Stimulated activated memory B cell treated with anti-CD40 and anti-IgM and Interleukin-4, amounts not matched to agents 10 μg/mL and 1 μg/mL and 100 μg/mL, for 72 hours (primary cell): ENCODE results near the gene ARPP19.

ENCODE experiments used
- ATAC-seq: fragments of 150-1000 bp; cut with Tn5 transposase; 2 replicates; pipeline ENCODE4 v1.10.0; 2021
- H3K27ac Mint-ChIP-seq: one replicate; pipeline ENCODE4 v1.8.0; 2022; ENCODE audit warnings: mild to moderate bottlenecking, mixed read lengths
- H3K27me3 Mint-ChIP-seq: one replicate; pipeline ENCODE4 v1.8.0; 2022; ENCODE audit warnings: mixed read lengths
- H3K36me3 Mint-ChIP-seq: one replicate; pipeline ENCODE4 v1.8.0; 2022; ENCODE audit warnings: mixed read lengths
- H3K4me1 Mint-ChIP-seq: one replicate; pipeline ENCODE4 v1.8.0; 2022; ENCODE audit warnings: mixed read lengths
- H3K4me3 Mint-ChIP-seq: one replicate; pipeline ENCODE4 v1.8.0; 2022; ENCODE audit warnings: mild to moderate bottlenecking, moderate library complexity, mixed read lengths
- H3K9me3 Mint-ChIP-seq: one replicate; pipeline ENCODE4 v1.8.0; 2022; ENCODE audit warnings: mixed read lengths

The ARPP19 gene

DNA sequence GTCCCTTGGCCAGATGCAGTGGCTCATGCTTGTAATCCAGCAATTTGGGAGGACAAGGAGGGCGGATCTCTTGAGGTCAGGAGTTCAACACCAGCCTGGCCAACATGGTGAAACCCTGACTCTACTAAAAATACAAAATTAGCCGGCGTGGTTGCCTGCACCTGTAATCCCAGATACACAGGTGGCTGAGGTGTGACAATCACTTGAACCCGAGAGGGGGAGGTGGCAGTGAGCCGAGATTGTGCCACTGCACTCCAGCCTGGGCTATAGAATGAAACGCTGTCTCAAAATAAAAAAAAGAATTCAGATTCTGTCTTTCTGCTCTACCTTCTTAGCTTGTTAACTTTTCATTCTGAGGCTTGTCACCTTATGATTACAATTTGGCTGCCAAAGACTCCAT lies 62.3 kb downstream of the ARPP19 start:
- peaks cover 70% of the 10 kb centered on the region for H3K4me1 Mint-ChIP-seq

DNA sequence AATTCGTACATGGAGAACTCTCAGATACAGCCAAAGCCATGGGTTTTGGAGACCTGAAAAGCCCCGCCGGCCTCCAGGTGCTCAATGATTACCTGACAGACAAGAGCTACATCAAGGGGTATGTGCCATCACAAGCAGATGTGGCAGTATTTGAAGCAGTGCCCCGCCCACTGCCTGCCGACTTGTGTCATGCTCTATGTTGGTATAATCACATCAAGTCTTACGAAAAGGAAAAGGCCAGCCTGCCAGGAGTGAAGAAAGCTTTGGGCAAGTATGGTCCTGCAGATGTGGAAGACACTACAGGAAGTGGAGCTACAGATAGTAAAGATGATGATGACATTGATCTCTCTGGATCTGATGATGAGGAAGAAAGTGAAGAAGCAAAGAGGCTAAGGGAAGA lies 63.7 kb downstream of the ARPP19 start:
- H3K36me3 Mint-ChIP-seq, result peaks cover 6% of the 10 kb centered on the region
- H3K27me3 Mint-ChIP-seq, result no peaks in the 10 kb centered on the region
- no peak for ATAC-seq
- H3K27ac Mint-ChIP-seq, result peak overlapping the region; percentile 34
- no peak overlapping the region for H3K4me3 Mint-ChIP-seq
- H3K4me1 Mint-ChIP-seq, result peaks cover 56% of the 10 kb centered on the region
- H3K9me3 Mint-ChIP-seq, result no peaks in the 10 kb centered on the region

More for the DNA sequence above, 62.3 kb downstream of the ARPP19 start:
- Mint-ChIP-seq H3K9me3 (no peaks in the 10 kb centered on the region), H3K27ac (no peak overlapping the region), H3K4me3 (no peak overlapping the region), H3K27me3 (no peaks in the 10 kb centered on the region), H3K36me3 (peaks cover 6% of the 10 kb centered on the region)
- ATAC-seq, result no peak

DNA sequence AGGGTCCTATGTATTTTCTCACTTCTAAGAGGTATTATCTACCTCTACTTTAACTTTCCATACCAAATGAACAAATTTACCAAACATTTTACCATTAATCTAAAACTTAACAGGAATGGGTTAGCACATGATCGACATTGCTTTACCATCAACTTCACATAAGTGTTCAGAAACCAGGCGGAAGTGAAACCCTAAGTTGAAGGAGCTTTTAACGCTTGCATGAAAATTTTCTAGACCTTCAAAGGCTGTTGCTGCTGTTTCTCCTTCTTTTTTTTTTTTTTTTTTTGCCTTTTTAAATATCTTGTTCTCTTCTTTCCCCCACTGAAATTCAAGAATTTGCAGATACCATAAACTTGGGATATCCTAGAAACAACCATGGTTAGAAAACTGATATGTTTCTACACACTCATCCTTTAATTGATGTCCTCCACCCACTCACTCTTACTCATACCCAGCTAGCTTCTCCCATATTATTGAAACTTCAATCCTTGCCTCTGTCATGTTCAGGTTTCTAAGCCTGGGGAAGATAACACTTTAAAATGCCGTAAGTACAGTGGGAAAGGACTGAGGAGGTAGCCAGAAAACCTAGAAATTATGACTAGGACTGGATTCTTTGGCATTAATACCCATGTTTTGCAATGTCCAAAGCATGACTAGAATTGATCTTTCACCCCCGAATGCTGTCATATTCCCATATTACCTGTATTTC lies 64.9 kb downstream of the ARPP19 start:
- ATAC-seq, result peak; percentile 88
- peak overlapping the region; percentile 58 for H3K27ac Mint-ChIP-seq
- H3K4me3 Mint-ChIP-seq, result peak overlapping the region; percentile 64
- H3K36me3 Mint-ChIP-seq, result peaks cover 6% of the 10 kb centered on the region
- no peaks in the 10 kb centered on the region for H3K9me3 Mint-ChIP-seq
- peaks cover 48% of the 10 kb centered on the region for H3K4me1 Mint-ChIP-seq
- no peaks in the 10 kb centered on the region for H3K27me3 Mint-ChIP-seq

DNA sequence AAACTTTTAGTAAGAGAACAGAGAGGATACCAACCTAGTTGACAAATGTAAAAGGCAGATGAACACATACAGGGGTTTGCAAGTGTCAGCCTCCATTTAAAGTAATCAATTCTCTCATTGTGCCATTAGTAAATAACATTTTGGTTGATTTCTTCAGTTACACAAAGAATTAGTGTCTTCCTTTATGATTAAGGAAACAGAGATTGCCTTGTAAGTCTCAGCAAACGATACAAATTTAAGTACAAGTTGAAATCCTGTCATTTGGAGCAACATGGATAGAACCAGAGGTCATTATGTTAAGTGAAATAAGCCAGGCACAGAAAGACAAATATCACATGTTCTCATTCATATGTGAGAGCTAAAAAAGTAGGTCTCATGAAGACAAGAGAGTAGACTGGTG lies 66.2 kb downstream of the ARPP19 start:
- peaks cover 41% of the 10 kb centered on the region for H3K4me1 Mint-ChIP-seq
- no peaks in the 10 kb centered on the region for H3K9me3 Mint-ChIP-seq
- H3K36me3 Mint-ChIP-seq, result peaks cover 6% of the 10 kb centered on the region
- peak overlapping the region; percentile 79 for H3K27ac Mint-ChIP-seq
- no peaks in the 10 kb centered on the region for H3K27me3 Mint-ChIP-seq
- H3K4me3 Mint-ChIP-seq, result no peak overlapping the region
- no peak for ATAC-seq

DNA sequence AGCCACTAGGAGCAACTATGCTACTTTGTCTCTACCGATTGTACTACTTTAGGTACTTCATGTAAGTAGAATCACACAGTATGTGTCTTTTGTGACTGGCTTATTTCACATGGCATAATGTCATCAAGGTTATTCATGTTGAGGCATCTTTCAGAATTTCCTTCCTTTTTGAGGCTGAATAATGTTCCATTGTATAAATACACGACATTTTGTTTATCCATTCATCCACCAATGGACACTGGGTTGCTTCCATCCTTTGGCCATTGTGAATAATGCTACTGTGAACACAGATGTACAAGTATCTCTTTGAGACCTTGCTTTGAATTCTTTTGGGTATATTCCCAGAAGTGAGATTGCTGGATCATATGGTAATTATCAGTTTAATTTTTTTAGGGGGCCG lies 69.3 kb downstream of the ARPP19 start:
- H3K36me3 Mint-ChIP-seq, result peaks cover 6% of the 10 kb centered on the region
- no peak overlapping the region for H3K27ac Mint-ChIP-seq
- peaks cover 45% of the 10 kb centered on the region for H3K4me1 Mint-ChIP-seq

DNA sequence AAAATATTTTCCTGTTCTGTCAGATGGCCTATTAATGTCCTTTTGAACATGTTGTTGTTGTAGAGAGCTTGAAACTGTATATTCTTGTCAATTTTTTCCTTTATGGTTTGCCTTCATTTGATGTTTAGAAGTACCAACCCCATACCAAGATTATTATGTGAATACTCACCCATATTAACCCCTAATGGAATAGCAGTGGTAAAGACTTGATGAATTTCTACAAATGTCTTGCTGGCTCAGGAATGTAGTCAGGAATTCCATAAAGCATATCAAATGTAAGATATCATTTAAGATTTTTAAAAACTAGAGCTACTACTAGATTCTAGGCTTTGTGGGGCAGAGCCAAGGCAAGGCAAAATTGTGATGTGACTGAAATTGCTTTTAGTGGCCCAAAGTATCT lies 70.1 kb downstream of the ARPP19 start:
- Mint-ChIP-seq H3K4me3 (no peak overlapping the region), H3K36me3 (peaks cover 6% of the 10 kb centered on the region), H3K4me1 (peaks cover 37% of the 10 kb centered on the region), H3K9me3 (no peaks in the 10 kb centered on the region), H3K27ac (no peak overlapping the region), H3K27me3 (no peaks in the 10 kb centered on the region)
- ATAC-seq, result no peak

More for the DNA sequence above, 69.3 kb downstream of the ARPP19 start:
- H3K9me3 Mint-ChIP-seq, result no peaks in the 10 kb centered on the region
- H3K27me3 Mint-ChIP-seq, result no peaks in the 10 kb centered on the region
- no peak for ATAC-seq
- H3K4me3 Mint-ChIP-seq, result no peak overlapping the region
